ENCODE data around the gene COTL1.

The COTL1 gene

DNA sequence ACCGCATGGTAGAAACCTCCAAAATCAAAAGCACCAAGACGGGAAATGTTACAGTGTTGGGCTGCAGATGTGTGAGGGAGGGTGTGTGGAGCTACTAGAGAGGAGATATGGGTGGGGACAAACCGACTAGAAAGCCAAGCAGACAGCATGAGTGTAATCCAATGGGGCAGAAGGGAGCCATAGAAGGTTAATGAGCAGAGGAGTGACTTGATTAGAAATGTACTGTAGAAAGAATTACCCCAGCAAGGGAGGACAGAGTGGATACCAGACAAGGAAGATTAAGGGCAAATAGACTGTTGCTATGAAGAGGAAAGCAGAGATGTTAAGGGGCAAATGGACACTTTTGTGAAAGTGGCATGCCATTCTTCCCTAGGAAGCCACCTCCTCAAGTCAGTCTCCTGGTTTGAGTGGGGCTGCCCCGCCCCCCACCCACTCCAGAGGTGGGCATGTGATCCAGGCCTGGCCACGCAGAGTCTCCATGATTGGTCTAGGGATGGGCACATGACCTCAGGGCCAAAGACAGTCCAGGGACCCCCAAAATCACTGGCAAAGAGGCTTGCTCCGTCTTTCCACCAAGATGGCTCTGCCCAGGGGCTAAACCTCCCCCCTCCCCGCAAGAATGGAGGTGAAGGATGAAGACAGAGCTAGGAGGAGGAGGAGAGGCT is 4.3 kb downstream of the COTL1 start:
- Histone ChIP-seq H3K27ac (ENCODE audit: low read length) (peak overlapping the region; percentile 16), H3K4me3 (ENCODE audit: low read depth in 1 of 2, low read length in 2 of 2) (peak overlapping the region in 1 of 2 donors; percentile 3), H3K36me3 (ENCODE audit: control insufficient read depth in 1 of 2, insufficient read depth in 2 of 2, low read length in 2 of 2) (no peaks in the 10 kb centered on the region), H3K4me1 (ENCODE audit: control insufficient read depth in 1 of 2, insufficient read depth in 2 of 2, low read length in 2 of 2) (peaks cover 9 to 55% of the 10 kb centered on the region in 2 donors), H3K9me3 (ENCODE audit: control insufficient read depth in 1 of 2, low read length in 2 of 2) (no peaks in the 10 kb centered on the region), H3K27me3 (ENCODE audit: low read depth, low read length) (no peaks in the 10 kb centered on the region)

DNA sequence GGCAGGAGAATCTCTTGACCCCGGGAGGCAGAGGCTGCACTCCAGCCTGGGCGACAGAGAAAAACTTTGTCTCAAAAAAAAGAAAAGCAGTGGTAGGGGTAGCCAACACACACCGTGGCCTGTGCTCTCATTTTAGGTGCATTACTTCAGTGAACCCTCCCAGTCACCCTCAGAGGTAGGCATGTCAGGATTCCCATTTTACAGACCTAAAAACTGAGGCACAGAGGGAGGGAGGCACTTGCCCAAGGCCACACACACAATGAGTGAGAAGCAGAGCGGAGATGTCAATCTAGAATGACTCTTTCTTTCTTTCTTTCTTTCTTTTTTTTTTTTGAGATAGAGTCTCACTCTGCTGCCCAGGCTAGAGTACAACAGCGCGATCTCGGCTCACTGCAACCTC is 5.2 kb downstream of the COTL1 start:
- H3K27ac ChIP-seq (ENCODE audit: low read length) = no peak overlapping the region
- H3K4me3 ChIP-seq (ENCODE audit: low read depth in 1 of 2, low read length in 2 of 2) = no peak overlapping the region
- no peaks in the 10 kb centered on the region for H3K9me3 ChIP-seq (ENCODE audit: control insufficient read depth in 1 of 2, low read length in 2 of 2)
- H3K27me3 ChIP-seq (ENCODE audit: low read depth, low read length) = no peaks in the 10 kb centered on the region
- peaks cover 8 to 53% of the 10 kb centered on the region in 2 donors for H3K4me1 ChIP-seq (ENCODE audit: control insufficient read depth in 1 of 2, insufficient read depth in 2 of 2, low read length in 2 of 2)
- H3K36me3 ChIP-seq (ENCODE audit: control insufficient read depth in 1 of 2, insufficient read depth in 2 of 2, low read length in 2 of 2) = no peaks in the 10 kb centered on the region

DNA sequence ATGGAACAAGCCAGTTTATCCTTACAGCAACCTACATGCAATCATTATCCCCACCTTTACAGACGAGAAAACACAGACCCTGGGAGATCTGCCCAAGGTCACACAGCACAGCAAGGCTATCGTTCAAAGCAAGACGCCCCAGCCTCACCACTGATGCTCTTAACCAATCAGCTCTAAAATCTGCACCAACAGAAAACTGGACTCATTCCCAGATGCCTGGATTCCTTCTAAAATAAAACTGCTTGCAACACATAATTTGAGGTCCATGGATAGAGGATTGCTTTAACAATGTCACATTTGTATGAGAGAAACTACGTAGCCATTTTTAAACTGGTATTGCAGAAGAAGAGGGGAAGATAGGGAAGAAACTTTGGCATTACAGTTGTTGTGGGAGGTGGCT is 6.8 kb downstream of the COTL1 start:
- H3K4me1 ChIP-seq (ENCODE audit: control insufficient read depth in 1 of 2, insufficient read depth in 2 of 2, low read length in 2 of 2) = peaks cover 8 to 39% of the 10 kb centered on the region in 2 donors
- H3K9me3 ChIP-seq (ENCODE audit: control insufficient read depth in 1 of 2, low read length in 2 of 2) = no peaks in the 10 kb centered on the region
- H3K27ac ChIP-seq (ENCODE audit: low read length) = no peak overlapping the region
- H3K36me3 ChIP-seq (ENCODE audit: control insufficient read depth in 1 of 2, insufficient read depth in 2 of 2, low read length in 2 of 2) = no peaks in the 10 kb centered on the region
- no peaks in the 10 kb centered on the region for H3K27me3 ChIP-seq (ENCODE audit: low read depth, low read length)
- no peak overlapping the region for H3K4me3 ChIP-seq (ENCODE audit: low read depth in 1 of 2, low read length in 2 of 2)

DNA sequence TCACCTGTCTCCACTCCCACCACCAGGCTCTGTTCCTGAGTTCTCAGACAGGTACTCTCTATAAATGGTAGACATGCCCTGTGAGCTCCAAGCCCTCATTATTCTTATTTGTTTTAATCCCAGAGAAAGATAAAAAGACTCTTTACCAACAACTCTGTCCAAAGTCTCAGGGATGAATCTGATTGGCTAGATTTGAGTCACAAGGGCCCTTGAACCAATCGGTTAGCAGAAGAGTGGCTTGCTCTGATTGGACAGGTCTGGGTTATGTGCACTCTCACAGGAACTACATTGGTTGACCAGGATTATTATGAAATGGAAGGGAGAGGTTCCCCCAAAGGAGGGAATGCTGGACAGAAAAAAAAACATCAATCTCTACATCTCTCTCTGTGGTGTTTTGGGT is 7.5 kb downstream of the COTL1 start:
- H3K36me3 ChIP-seq (ENCODE audit: control insufficient read depth in 1 of 2, insufficient read depth in 2 of 2, low read length in 2 of 2) = no peaks in the 10 kb centered on the region
- no peak overlapping the region for H3K4me3 ChIP-seq (ENCODE audit: low read depth in 1 of 2, low read length in 2 of 2)
- H3K27ac ChIP-seq (ENCODE audit: low read length) = no peak overlapping the region
- no peaks in the 10 kb centered on the region for H3K27me3 ChIP-seq (ENCODE audit: low read depth, low read length)
- H3K9me3 ChIP-seq (ENCODE audit: control insufficient read depth in 1 of 2, low read length in 2 of 2) = no peaks in the 10 kb centered on the region
- peaks cover 8 to 35% of the 10 kb centered on the region in 2 donors for H3K4me1 ChIP-seq (ENCODE audit: control insufficient read depth in 1 of 2, insufficient read depth in 2 of 2, low read length in 2 of 2)

DNA sequence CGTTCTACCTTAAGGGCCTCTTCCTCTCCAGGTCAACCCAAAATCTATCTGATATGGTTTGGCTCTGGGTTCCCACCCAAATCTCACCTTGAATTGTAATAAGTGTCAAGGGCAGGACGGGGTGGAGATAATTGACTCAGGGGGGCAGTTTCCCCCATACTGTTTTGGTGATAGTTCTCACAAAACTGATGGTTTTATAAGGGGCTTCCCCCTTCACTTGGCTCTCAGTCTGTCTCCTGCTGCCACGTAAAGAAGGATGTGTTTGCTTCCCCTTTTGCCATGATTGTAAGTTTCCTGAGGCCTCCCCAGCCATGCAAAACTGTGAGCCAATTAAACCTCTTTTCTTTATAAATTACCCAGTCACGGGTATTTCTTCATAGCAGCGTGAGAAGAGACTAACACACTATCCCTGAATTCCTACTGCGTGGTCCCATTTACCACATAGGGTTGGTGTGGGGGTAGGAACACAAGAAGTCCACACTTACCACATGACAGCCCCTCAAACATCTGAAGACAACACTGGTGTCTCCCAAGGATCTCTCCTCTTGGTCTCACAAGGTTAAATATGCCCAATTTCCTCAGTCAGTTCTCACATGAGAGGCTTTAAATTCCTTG is 8.2 kb downstream of the COTL1 start:
- Histone ChIP-seq H3K4me3 (ENCODE audit: low read depth in 1 of 2, low read length in 2 of 2) (no peak overlapping the region), H3K36me3 (ENCODE audit: control insufficient read depth in 1 of 2, insufficient read depth in 2 of 2, low read length in 2 of 2) (no peaks in the 10 kb centered on the region), H3K9me3 (ENCODE audit: control insufficient read depth in 1 of 2, low read length in 2 of 2) (no peaks in the 10 kb centered on the region), H3K4me1 (ENCODE audit: control insufficient read depth in 1 of 2, insufficient read depth in 2 of 2, low read length in 2 of 2) (peaks cover 8 to 31% of the 10 kb centered on the region in 2 donors), H3K27me3 (ENCODE audit: low read depth, low read length) (no peaks in the 10 kb centered on the region), H3K27ac (ENCODE audit: low read length) (peak overlapping the region; percentile 20)

DNA sequence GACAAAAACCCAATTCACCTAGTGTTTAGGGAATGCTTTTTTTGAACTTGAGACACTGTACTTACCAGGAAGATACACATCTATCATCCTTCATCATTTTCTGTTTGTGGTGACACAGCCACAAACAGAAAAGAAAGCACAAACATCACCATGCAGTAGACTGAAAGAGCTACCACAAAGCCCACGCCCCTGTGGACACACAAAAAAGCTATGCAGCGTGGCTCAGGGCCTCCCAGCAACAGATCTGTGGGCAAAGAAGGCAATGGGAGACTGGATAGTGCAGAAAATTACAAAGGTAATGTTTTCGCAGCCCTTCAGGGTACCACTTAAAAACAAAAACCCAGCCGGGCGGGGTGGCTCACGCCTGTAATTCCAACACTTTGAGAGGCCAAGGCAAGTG is 9.6 kb downstream of the COTL1 start:
- no peaks in the 10 kb centered on the region for H3K27me3 ChIP-seq (ENCODE audit: low read depth, low read length)
- no peak overlapping the region for H3K4me3 ChIP-seq (ENCODE audit: low read depth in 1 of 2, low read length in 2 of 2)
- peaks cover under 1 to 25% of the 10 kb centered on the region in 2 donors for H3K4me1 ChIP-seq (ENCODE audit: control insufficient read depth in 1 of 2, insufficient read depth in 2 of 2, low read length in 2 of 2)
- no peak overlapping the region for H3K27ac ChIP-seq (ENCODE audit: low read length)
- no peaks in the 10 kb centered on the region for H3K36me3 ChIP-seq (ENCODE audit: control insufficient read depth in 1 of 2, insufficient read depth in 2 of 2, low read length in 2 of 2)
- no peaks in the 10 kb centered on the region for H3K9me3 ChIP-seq (ENCODE audit: control insufficient read depth in 1 of 2, low read length in 2 of 2)

DNA sequence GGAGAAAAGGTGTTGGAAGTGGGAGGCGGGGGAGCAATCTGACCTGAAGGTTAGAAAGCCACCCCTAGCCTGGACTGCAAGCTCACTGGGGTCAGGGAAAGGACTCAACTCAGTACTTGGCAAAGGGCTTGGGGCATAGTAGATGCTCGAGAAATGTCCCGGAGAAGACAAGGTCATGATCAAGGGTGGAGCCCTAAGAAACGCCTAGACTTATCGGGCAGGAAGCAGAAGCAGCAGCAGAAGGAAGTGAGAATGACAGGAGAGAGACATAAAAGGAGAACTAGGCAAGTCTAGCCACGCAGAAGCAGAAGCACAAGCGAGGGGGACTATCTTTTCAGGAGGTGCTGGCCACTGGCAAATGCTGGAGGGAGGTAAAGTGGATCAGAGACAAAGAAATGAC is 10.2 kb downstream of the COTL1 start:
- H3K36me3 ChIP-seq (ENCODE audit: control insufficient read depth in 1 of 2, insufficient read depth in 2 of 2, low read length in 2 of 2) = no peaks in the 10 kb centered on the region
- H3K4me3 ChIP-seq (ENCODE audit: low read depth in 1 of 2, low read length in 2 of 2) = no peak overlapping the region
- no peaks in the 10 kb centered on the region for H3K27me3 ChIP-seq (ENCODE audit: low read depth, low read length)
- no peak overlapping the region for H3K27ac ChIP-seq (ENCODE audit: low read length)
- peaks cover 0 to 25% of the 10 kb centered on the region in 2 donors for H3K4me1 ChIP-seq (ENCODE audit: control insufficient read depth in 1 of 2, insufficient read depth in 2 of 2, low read length in 2 of 2)
- H3K9me3 ChIP-seq (ENCODE audit: control insufficient read depth in 1 of 2, low read length in 2 of 2) = no peaks in the 10 kb centered on the region

DNA sequence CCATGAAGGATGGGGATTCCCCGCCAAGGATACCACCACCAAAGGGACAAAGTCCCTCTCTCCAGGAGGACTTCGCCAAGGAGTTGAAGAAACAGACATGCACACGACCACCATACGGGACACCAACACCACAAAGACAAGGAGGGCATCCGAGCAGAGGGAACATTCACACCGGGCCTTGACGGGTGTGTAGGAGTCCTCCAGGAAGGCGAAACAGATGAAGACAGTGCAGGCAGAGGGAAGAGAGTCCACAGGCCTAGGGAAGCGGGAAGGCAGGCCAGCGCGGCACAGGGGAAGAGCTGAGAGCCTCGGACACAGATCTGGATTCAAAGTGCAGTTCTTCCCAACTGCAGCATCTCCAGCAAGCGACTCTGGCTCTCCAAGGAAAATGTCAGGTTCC is 10.8 kb downstream of the COTL1 start:
- no peak overlapping the region for H3K4me3 ChIP-seq (ENCODE audit: low read depth in 1 of 2, low read length in 2 of 2)
- no peaks in the 10 kb centered on the region for H3K27me3 ChIP-seq (ENCODE audit: low read depth, low read length)
- peaks cover 0 to under 1% of the 10 kb centered on the region in 2 donors for H3K36me3 ChIP-seq (ENCODE audit: control insufficient read depth in 1 of 2, insufficient read depth in 2 of 2, low read length in 2 of 2)
- no peaks in the 10 kb centered on the region for H3K9me3 ChIP-seq (ENCODE audit: control insufficient read depth in 1 of 2, low read length in 2 of 2)
- H3K27ac ChIP-seq (ENCODE audit: low read length) = no peak overlapping the region
- H3K4me1 ChIP-seq (ENCODE audit: control insufficient read depth in 1 of 2, insufficient read depth in 2 of 2, low read length in 2 of 2) = peaks cover 0 to 22% of the 10 kb centered on the region in 2 donors

DNA sequence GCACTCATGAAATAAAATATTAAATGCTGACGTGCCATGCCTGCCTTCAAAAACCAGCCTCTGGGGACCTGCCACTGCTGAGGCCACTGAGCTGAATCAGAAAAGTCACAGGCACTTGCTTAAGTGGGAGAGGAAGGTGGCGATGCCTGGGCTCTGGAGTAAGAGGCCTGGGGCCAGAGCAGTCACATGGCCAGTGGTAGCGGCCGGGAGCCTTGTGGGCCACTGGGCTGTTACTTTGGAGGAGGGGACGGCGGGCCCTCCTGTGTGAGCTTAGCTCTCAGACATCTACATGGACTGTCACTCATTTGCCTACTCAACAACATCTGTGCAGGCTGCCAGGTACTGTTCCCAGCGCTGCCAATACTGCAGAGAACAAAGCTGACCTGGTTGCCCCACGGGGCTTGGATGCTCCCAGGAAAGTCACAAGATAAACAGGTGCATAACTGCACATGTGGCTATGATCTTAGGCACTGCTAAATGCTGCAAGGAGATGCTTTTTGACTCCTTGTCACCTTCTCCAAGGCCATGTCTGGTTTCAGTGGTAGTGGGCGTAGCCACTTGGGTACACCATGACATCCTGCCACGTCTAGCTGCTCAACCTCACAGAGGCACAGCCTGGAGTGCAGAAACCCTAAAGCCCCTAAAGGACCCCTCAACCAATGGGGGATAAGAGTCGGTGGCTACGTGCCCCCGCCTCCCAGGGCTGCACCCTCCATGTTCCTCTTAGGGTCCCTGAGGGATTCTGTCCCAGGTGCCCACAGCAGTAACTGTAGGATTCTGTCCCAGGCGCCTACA is 11.6 kb downstream of the COTL1 start:
- Histone ChIP-seq H3K27me3 (ENCODE audit: low read depth, low read length) (no peaks in the 10 kb centered on the region), H3K4me3 (ENCODE audit: low read depth in 1 of 2, low read length in 2 of 2) (no peak overlapping the region), H3K9me3 (ENCODE audit: control insufficient read depth in 1 of 2, low read length in 2 of 2) (no peaks in the 10 kb centered on the region), H3K36me3 (ENCODE audit: control insufficient read depth in 1 of 2, insufficient read depth in 2 of 2, low read length in 2 of 2) (peaks cover 0 to 4% of the 10 kb centered on the region in 2 donors), H3K27ac (ENCODE audit: low read length) (no peak overlapping the region), H3K4me1 (ENCODE audit: control insufficient read depth in 1 of 2, insufficient read depth in 2 of 2, low read length in 2 of 2) (peaks cover 0 to 15% of the 10 kb centered on the region in 2 donors)

DNA sequence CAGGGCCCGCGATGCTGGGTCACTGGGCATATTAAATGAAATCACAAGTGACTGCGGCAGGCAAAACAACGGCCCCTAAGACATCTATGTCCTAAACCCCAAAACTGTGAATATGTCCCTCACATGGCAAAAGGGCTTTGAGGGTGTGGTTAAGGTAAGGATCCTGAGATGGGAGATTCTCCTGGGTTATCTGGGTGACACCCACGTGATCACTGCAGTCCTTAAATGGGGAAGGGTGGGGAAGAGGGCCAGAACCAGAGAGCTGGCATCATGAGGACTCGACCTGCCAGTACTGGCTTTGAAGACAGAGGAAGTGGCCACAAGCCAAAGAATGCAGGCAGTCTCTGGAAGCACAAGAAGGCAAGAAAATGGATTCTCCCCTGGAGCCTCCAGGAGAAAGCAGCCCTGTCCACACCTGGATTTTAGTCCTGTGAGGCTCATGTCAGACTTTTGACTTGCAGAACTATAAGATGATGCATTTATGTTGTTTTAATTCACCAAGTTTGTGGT is 12.5 kb downstream of the COTL1 start:
- no peaks in the 10 kb centered on the region for H3K9me3 ChIP-seq (ENCODE audit: control insufficient read depth in 1 of 2, low read length in 2 of 2)
- H3K36me3 ChIP-seq (ENCODE audit: control insufficient read depth in 1 of 2, insufficient read depth in 2 of 2, low read length in 2 of 2) = peaks cover 0 to 4% of the 10 kb centered on the region in 2 donors
- H3K4me3 ChIP-seq (ENCODE audit: low read depth in 1 of 2, low read length in 2 of 2) = no peak overlapping the region
- no peak overlapping the region for H3K27ac ChIP-seq (ENCODE audit: low read length)
- H3K27me3 ChIP-seq (ENCODE audit: low read depth, low read length) = no peaks in the 10 kb centered on the region
- peaks cover 4 to 18% of the 10 kb centered on the region in 2 donors for H3K4me1 ChIP-seq (ENCODE audit: control insufficient read depth in 1 of 2, insufficient read depth in 2 of 2, low read length in 2 of 2)

DNA sequence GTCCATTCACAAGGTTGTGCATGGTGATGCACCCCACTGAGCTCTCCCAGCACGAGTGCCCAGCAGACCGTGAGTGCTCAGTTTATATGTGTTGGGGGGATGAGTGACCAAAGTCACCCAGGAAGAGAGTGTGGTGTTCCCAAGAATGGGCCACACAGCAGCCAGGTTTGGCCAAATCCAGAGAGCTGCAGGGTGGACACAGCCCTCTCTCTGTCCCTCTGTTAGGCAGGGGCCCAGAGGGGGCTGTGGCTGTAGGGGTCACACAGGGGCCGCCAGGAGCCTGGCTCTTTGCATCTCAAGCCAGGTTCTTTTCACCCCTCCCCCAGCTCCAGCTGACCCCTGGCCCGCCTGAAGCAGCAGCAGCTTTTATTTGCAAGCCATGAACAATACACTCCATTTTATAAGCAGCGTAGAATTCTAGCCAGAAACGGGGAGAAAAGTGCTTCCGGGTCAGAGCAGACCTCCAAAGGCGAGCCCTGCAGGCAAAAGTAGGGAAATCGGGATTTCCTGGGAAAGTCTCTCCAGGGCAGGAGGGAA is 13.3 kb downstream of the COTL1 start:
- Histone ChIP-seq H3K4me1 (ENCODE audit: control insufficient read depth in 1 of 2, insufficient read depth in 2 of 2, low read length in 2 of 2) (peaks cover 6 to 23% of the 10 kb centered on the region in 2 donors), H3K4me3 (ENCODE audit: low read depth in 1 of 2, low read length in 2 of 2) (no peak overlapping the region), H3K27ac (ENCODE audit: low read length) (no peak overlapping the region), H3K9me3 (ENCODE audit: control insufficient read depth in 1 of 2, low read length in 2 of 2) (no peaks in the 10 kb centered on the region), H3K27me3 (ENCODE audit: low read depth, low read length) (no peaks in the 10 kb centered on the region), H3K36me3 (ENCODE audit: control insufficient read depth in 1 of 2, insufficient read depth in 2 of 2, low read length in 2 of 2) (peaks cover 0 to 4% of the 10 kb centered on the region in 2 donors)
